OCI-LY1 (cell line): ENCODE data around the gene PCDHA1.

Experiments
- H2AFZ ChIP-seq: fragments of 200-600 bp; sonication (generic), shearing (Covaris generic); 2 replicates; pipeline ENCODE4 v1.6.0; 2014; ENCODE audit warnings: antibody characterized with exemption, mild to moderate bottlenecking, low read length
- H3F3A ChIP-seq: fragments of 200-600 bp; sonication (generic), shearing (Covaris generic); 2 replicates; pipeline ENCODE4 v1.6.0; 2014; ENCODE audit warnings: mild to moderate bottlenecking, antibody characterized with exemption, low read length, moderate library complexity; ENCODE audit not compliant: insufficient read depth
- H3K27ac ChIP-seq: fragments of 200-600 bp; sonication (generic); 2 replicates; pipeline ENCODE4 v1.5.1; 2014; ENCODE audit warnings: low read length, mixed run types, mild to moderate bottlenecking, low read depth; ENCODE audit not compliant: poor library complexity, severe bottlenecking
- H3K27me3 ChIP-seq: fragments of 200-600 bp; sonication (generic); 2 replicates; pipeline ENCODE4 v1.6.0; 2014; ENCODE audit warnings: antibody characterized with exemption, mild to moderate bottlenecking, low read length, moderate library complexity; ENCODE audit not compliant: insufficient read depth
- H3K36me3 ChIP-seq: fragments of 200-600 bp; sonication (generic); 2 replicates; pipeline ENCODE4 v1.6.1; 2014; ENCODE audit warnings: mild to moderate bottlenecking, antibody characterized with exemption, low read length, moderate library complexity, mixed read lengths; ENCODE audit not compliant: insufficient read depth
- H3K4me1 ChIP-seq: fragments of 200-600 bp; sonication (generic); 2 replicates; pipeline ENCODE4 v1.5.1; 2014; ENCODE audit warnings: mild to moderate bottlenecking, low read length, moderate library complexity; ENCODE audit not compliant: insufficient read depth, severe bottlenecking
- H3K4me2 ChIP-seq: fragments of 200-600 bp; sonication (generic), shearing (Covaris generic); 2 replicates; pipeline ENCODE4 v1.6.1; 2014; ENCODE audit warnings: low read length
- H3K4me3 ChIP-seq: fragments of 200-600 bp; sonication (generic); 2 replicates; pipeline ENCODE4 v1.5.1; 2014; ENCODE audit warnings: low read length, low read depth, mild to moderate bottlenecking, mixed read lengths; ENCODE audit not compliant: poor library complexity, severe bottlenecking
- H3K79me2 ChIP-seq: fragments of 200-600 bp; shearing (Covaris generic); 2 replicates; pipeline ENCODE4 v1.6.1; 2016; ENCODE audit warnings: mixed run types, low read length, mixed read lengths; ENCODE audit not compliant: insufficient read depth
- H3K9ac ChIP-seq: fragments of 200-600 bp; sonication (generic), shearing (Covaris generic); 2 replicates; pipeline ENCODE4 v1.6.1; 2014; ENCODE audit warnings: mild to moderate bottlenecking, low read length, mixed read lengths
- H3K9me2 ChIP-seq: fragments of 200-600 bp; sonication (generic), shearing (Covaris generic); 2 replicates; pipeline ENCODE4 v1.6.1; 2014; ENCODE audit warnings: low read depth, mild to moderate bottlenecking, low read length, mixed read lengths
- H3K9me3 ChIP-seq: fragments of 200-600 bp; shearing (Covaris generic); 2 replicates; pipeline ENCODE4 v1.6.1; 2014; ENCODE audit warnings: low read length, mixed read lengths
- H4K20me1 ChIP-seq: fragments of 200-600 bp; sonication (generic), shearing (Covaris generic); 2 replicates; pipeline ENCODE4 v1.6.0; 2016; ENCODE audit warnings: mild to moderate bottlenecking, low read length; ENCODE audit not compliant: insufficient read depth
- CTCF ChIP-seq: fragments of 200-600 bp; sonication (generic), shearing (Covaris generic); IDR thresholded peaks from 2 replicates; pipeline ENCODE4 v1.5.1; 2017; ENCODE audit warnings: mild to moderate bottlenecking, antibody characterized with exemption, low read length, moderate library complexity, mixed read lengths
- EZH2 ChIP-seq: fragments of 200-600 bp; sonication (generic), shearing (Covaris generic); IDR thresholded peaks from 2 replicates; pipeline ENCODE4 v1.8.0; 2017; ENCODE audit warnings: borderline replicate concordance, mixed run types, mild to moderate bottlenecking, antibody characterized with exemption, low read length, moderate library complexity, mixed read lengths

Gene PCDHA1

GRCh38 chr5:140996060-140996459 lies 210.1 kb downstream of the PCDHA1 start:
- H3K79me2 ChIP-seq = no peaks in the 10 kb centered on the region
- no peaks in the 10 kb centered on the region for H3K9me3 ChIP-seq
- no peak overlapping the region for H3K9ac ChIP-seq
- no peak for TF ChIP-seq CTCF
- no peak for TF ChIP-seq EZH2
- no peaks in the 10 kb centered on the region for H3K9me2 ChIP-seq
- no peak overlapping the region for H3K4me3 ChIP-seq
- no peaks in the 10 kb centered on the region for H3F3A ChIP-seq
- no peak overlapping the region for H2AFZ ChIP-seq
- no peak overlapping the region for H3K4me2 ChIP-seq
- H3K27me3 ChIP-seq = no peaks in the 10 kb centered on the region
- H3K27ac ChIP-seq = no peak overlapping the region
- no peaks in the 10 kb centered on the region for H3K36me3 ChIP-seq
- no peaks in the 10 kb centered on the region for H3K4me1 ChIP-seq
- no peaks in the 10 kb centered on the region for H4K20me1 ChIP-seq

- no peak overlapping the region for H2AFZ ChIP-seq
- no peaks in the 10 kb centered on the region for H3K79me2 ChIP-seq
- no peaks in the 10 kb centered on the region for H3K36me3 ChIP-seq
- no peaks in the 10 kb centered on the region for H3K4me1 ChIP-seq
- H3K27ac ChIP-seq = no peak overlapping the region
- H3K9ac ChIP-seq = no peak overlapping the region
- TF ChIP-seq CTCF (no peak), EZH2 (no peak)
- no peaks in the 10 kb centered on the region for H3K9me3 ChIP-seq
- H3K9me2 ChIP-seq = no peaks in the 10 kb centered on the region
- H3K4me3 ChIP-seq = no peak overlapping the region
- H4K20me1 ChIP-seq = no peaks in the 10 kb centered on the region
- no peak overlapping the region for H3K4me2 ChIP-seq
- no peaks in the 10 kb centered on the region for H3F3A ChIP-seq
- H3K27me3 ChIP-seq = no peaks in the 10 kb centered on the region
Measured at GRCh38 chr5:140998921-140999410, 213.0 kb downstream of the PCDHA1 start.

GRCh38 chr5:141001446-141001843 lies 215.5 kb downstream of the PCDHA1 start:
- Histone ChIP-seq H3K27me3 (no peaks in the 10 kb centered on the region), H3K36me3 (no peaks in the 10 kb centered on the region), H4K20me1 (no peaks in the 10 kb centered on the region), H3K4me2 (no peak overlapping the region), H3K27ac (no peak overlapping the region), H3K9ac (no peak overlapping the region), H3K79me2 (no peaks in the 10 kb centered on the region), H3K9me3 (no peaks in the 10 kb centered on the region), H2AFZ (no peak overlapping the region), H3K9me2 (no peaks in the 10 kb centered on the region), H3K4me3 (no peak overlapping the region), H3K4me1 (no peaks in the 10 kb centered on the region), H3F3A (no peaks in the 10 kb centered on the region)
- TF ChIP-seq EZH2 (no peak), CTCF (no peak)
